OCI-LY1 (cell line): ENCODE results near the gene DRGX.

Source experiments
- EZH2 ChIP-seq: fragments of 200-600 bp; sonication (generic), shearing (Covaris generic); IDR thresholded peaks from 2 replicates; pipeline ENCODE4 v1.8.0; 2017; ENCODE audit warnings: borderline replicate concordance, mixed run types, mild to moderate bottlenecking, antibody characterized with exemption, low read length, moderate library complexity, mixed read lengths
- TF ChIP-seq, protein P1 (sequence below): fragments of 200-600 bp; sonication (generic), shearing (Covaris generic); IDR thresholded peaks from 2 replicates; pipeline ENCODE4 v1.5.1; 2017; ENCODE audit warnings: mild to moderate bottlenecking, antibody characterized with exemption, low read length, moderate library complexity, mixed read lengths

DNA sequence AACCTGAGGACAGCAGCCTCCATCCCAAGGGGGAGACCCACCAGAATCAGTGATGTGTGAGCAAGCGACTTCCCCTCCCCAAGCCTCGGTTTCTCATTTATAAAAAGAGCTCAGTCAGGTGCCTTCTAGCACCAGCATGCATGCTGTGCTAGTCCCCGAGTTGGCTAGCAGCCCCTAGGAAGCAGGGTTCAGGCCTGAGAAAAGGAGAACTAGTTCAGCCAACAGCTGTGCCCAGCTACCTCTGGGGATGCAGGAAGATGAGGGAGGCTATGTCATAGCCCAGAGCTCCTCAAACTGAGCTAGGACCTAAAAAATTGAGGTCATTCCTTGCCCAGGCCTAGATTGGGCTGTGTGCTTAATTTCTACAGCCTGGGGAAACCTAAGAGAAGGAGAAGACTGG lies 13.7 kb downstream of the DRGX start:
- TF ChIP-seq, protein P1, sequence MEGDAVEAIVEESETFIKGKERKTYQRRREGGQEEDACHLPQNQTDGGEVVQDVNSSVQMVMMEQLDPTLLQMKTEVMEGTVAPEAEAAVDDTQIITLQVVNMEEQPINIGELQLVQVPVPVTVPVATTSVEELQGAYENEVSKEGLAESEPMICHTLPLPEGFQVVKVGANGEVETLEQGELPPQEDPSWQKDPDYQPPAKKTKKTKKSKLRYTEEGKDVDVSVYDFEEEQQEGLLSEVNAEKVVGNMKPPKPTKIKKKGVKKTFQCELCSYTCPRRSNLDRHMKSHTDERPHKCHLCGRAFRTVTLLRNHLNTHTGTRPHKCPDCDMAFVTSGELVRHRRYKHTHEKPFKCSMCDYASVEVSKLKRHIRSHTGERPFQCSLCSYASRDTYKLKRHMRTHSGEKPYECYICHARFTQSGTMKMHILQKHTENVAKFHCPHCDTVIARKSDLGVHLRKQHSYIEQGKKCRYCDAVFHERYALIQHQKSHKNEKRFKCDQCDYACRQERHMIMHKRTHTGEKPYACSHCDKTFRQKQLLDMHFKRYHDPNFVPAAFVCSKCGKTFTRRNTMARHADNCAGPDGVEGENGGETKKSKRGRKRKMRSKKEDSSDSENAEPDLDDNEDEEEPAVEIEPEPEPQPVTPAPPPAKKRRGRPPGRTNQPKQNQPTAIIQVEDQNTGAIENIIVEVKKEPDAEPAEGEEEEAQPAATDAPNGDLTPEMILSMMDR, result no peak
- TF ChIP-seq EZH2, result no peak
